SW 1271 (cell line): ENCODE results near the gene FAM110D.

ENCODE experiments used
- DNase-seq, 2 experiments: peaks; one replicate each; lab custom pipeline; 2025; lab: John Stamatoyannopoulos, UW

Gene FAM110D

GRCh38 chr1:26129778-26130177, 29.1 kb upstream of the FAM110D start:
- no peak for DNase-seq

- DNase-seq, result no peak
These were observed 28.2 kb upstream of the FAM110D start for GRCh38 chr1:26130695-26131094.

GRCh38 chr1:26132128-26132833, 26.6 kb upstream of the FAM110D start:
- DNase-seq, result peak in 1 of 2 experiments; percentile 3

- no peak for DNase-seq
These were observed 26.1 kb upstream of the FAM110D start for GRCh38 chr1:26132834-26133167.

- DNase-seq, result no peak
These were observed 24.4 kb upstream of the FAM110D start for GRCh38 chr1:26134466-26134865.

GRCh38 chr1:26138974-26139558, 19.8 kb upstream of the FAM110D start:
- no peak for DNase-seq

GRCh38 chr1:26142159-26142558, 16.7 kb upstream of the FAM110D start:
- no peak for DNase-seq

- peak; percentile 33 to 63 for DNase-seq
These were observed 13.6 kb upstream of the FAM110D start for GRCh38 chr1:26145041-26145959.

GRCh38 chr1:26145960-26146294, 13.0 kb upstream of the FAM110D start:
- DNase-seq, result no peak

GRCh38 chr1:26148887-26149286, 10.0 kb upstream of the FAM110D start:
- no peak for DNase-seq

GRCh38 chr1:26153966-26154532, 4.8 kb upstream of the FAM110D start:
- DNase-seq, result no peak

- no peak for DNase-seq
These were observed 4.1 kb upstream of the FAM110D start for GRCh38 chr1:26154750-26155149.

GRCh38 chr1:26155370-26156284, 3.3 kb upstream of the FAM110D start:
- no peak for DNase-seq

GRCh38 chr1:26156285-26157038, 2.4 kb upstream of the FAM110D start:
- no peak for DNase-seq

- DNase-seq, result no peak
These were observed 490 bp upstream of the FAM110D start for GRCh38 chr1:26158271-26158907.

GRCh38 chr1:26159743-26160039, 812 bp downstream of the FAM110D start:
- no peak for DNase-seq

GRCh38 chr1:26160527-26161414, 1.9 kb downstream of the FAM110D start:
- DNase-seq, result no peak

GRCh38 chr1:26161415-26162219, 2.7 kb downstream of the FAM110D start:
- DNase-seq, result peak in 1 of 2 experiments; percentile 11
